Esophagus squamous epithelium (tissue), 5 donors: ENCODE measurements around the gene TP53I13. TPM values are rescaled to one million over a fixed set of nuclear protein-coding genes. Genes with fewer than 3 reads are reported as not detected.
A peak's percentile ranks its signal among the peaks of the same experiment; 100 is the strongest.

ENCODE experiments used
- DNase-seq: peaks from one replicate; lab custom pipeline; 2025; lab: John Stamatoyannopoulos, UW
- H3K27ac ChIP-seq, 4 donors: fragments of 200-600 bp; sonication (generic); one replicate each; pipeline ENCODE4 v1.5.1; 2016 to 2019; ENCODE audit warnings: mild to moderate bottlenecking in 1 of 4
- H3K27me3 ChIP-seq, 4 donors: fragments of 200-600 bp; sonication (generic); 1 replicate in 3 of 4; 2 replicates in 1 of 4; pipeline versions ENCODE4 v1.5.1 to v1.6.0; 2017 to 2021; ENCODE audit warnings: antibody characterized with exemption in 1 of 4
- H3K36me3 ChIP-seq, 3 donors: fragments of 200-600 bp; sonication (generic); one replicate each; pipeline ENCODE4 v1.5.1; 2016 to 2019
- H3K4me1 ChIP-seq, 3 donors: fragments of 200-600 bp; sonication (generic); one replicate each; pipeline ENCODE4 v1.5.1; 2017 to 2019
- H3K4me3 ChIP-seq, 4 donors: fragments of 200-600 bp; sonication (generic); 1 replicate in 3 of 4; 2 replicates in 1 of 4; pipeline ENCODE4 v1.5.1; 2016 to 2019; ENCODE audit warnings: mild to moderate bottlenecking in 2 of 4, moderate library complexity in 1 of 4
- H3K9me3 ChIP-seq, 3 donors: fragments of 200-600 bp; sonication (generic); one replicate each; pipeline ENCODE4 v1.5.1; 2016 to 2019
- CTCF ChIP-seq, 6 experiments: fragments of 450-650 bp in 4 of 6; fragments of 200-600 bp in 2 of 6; sonication (generic) in 2 of 6; IDR thresholded peaks; one replicate each; pipeline ENCODE4 v1.5.1; 2016 to 2019; ENCODE audit warnings: antibody characterized with exemption in 6 of 6, mild to moderate bottlenecking in 4 of 6, moderate library complexity in 4 of 6
- POLR2A ChIP-seq, 4 donors: fragments of 450-650 bp; IDR thresholded peaks; one replicate each; pipeline ENCODE4 v1.6.1; 2017; ENCODE audit warnings: antibody characterized with exemption in 4 of 4, mild to moderate bottlenecking in 4 of 4, moderate library complexity in 3 of 4
- WGBS, 2 donors: methylation state at CpG; one replicate each; pipeline ENCODE4 v1.1.5; 2018; 5-methylcytosine and 5-hydroxymethylcytosine counted together
- intact Hi-C: fragments of 100-400 bp; cut with DNase I; formaldehyde crosslinking; loops from one replicate; pipeline ENCODE4 v1.15.0; 2022
- total RNA-seq, 4 donors: library from RNA; depleted of rRNA; stranded (reverse); fragments of >200 nt; gene quantifications; one replicate each; pipeline ENCODE4 v1.1.0, GENCODE V29; 2016
- donor health status: DM: yes; HTN: yes; CAD: no.

Gene TP53I13
- total RNA-seq, 4 donors from 2014 or later: 11.8 to 34.9 (median 21.8) TPM

- TF ChIP-seq POLR2A (IDR thresholded peaks at IDR 0.05) (no peak), CTCF (IDR thresholded peaks at IDR 0.05) (no peak)
- DNase-seq: no peak
- Histone ChIP-seq H3K27me3 (peaks cover 0 to 28% (median 0%) of the 10 kb centered on the region in 4 donors), H3K9me3 (no peaks in the 10 kb centered on the region), H3K36me3 (peaks cover 0 to 4% (median 0%) of the 10 kb centered on the region in 3 donors), H3K4me1 (peaks cover 46 to 62% (median 57%) of the 10 kb centered on the region in 3 donors), H3K27ac (no peak overlapping the region), H3K4me3 (peak overlapping the region in 3 of 4 donors; percentile 13 to 57 (median 32))
- WGBS, 2 donors: 0 to 42% methylated on average over 1 to 12 of the region's 13 CpGs
- intact Hi-C loops: loop anchor here (10.0 kb wide), 1 partner anchor 161 kb away; no protein-coding TSS in a partner anchor
Measured at GRCh38 chr17:29613856-29614255, 45.4 kb downstream of the TP53I13 start.

- Histone ChIP-seq H3K4me3 (peak overlapping the region in 1 of 4 donors; percentile 65), H3K36me3 (peaks cover 0 to under 1% (median 0%) of the 10 kb centered on the region in 3 donors), H3K27ac (peak overlapping the region in 2 of 4 donors; percentile 43 to 71), H3K9me3 (no peaks in the 10 kb centered on the region), H3K27me3 (peaks cover 0 to 34% (median 0%) of the 10 kb centered on the region in 4 donors), H3K4me1 (peaks cover 46 to 69% (median 57%) of the 10 kb centered on the region in 3 donors)
- TF ChIP-seq POLR2A (IDR thresholded peaks at IDR 0.05) (no peak), CTCF (IDR thresholded peaks at IDR 0.05) (no peak)
- intact Hi-C loops: loop anchor here (10.0 kb wide), 1 partner anchor 160 kb away; no protein-coding TSS in a partner anchor
- DNase-seq: no peak
- 30 to 52% methylated on average over 2 to 11 of the region's 16 CpGs for WGBS, 2 donors
Measured at GRCh38 chr17:29614349-29615047, 46.0 kb downstream of the TP53I13 start.

GRCh38 chr17:29615048-29615385 lies 46.5 kb downstream of the TP53I13 start:
- WGBS, 2 donors: 17 to 29% methylated on average over 10 to 11 of the region's 15 CpGs
- DNase-seq: no peak
- Histone ChIP-seq H3K27ac (peak overlapping the region; percentile 43 to 81 (median 58)), H3K36me3 (no peaks in the 10 kb centered on the region), H3K4me1 (peaks cover 46 to 74% (median 57%) of the 10 kb centered on the region in 3 donors), H3K9me3 (no peaks in the 10 kb centered on the region), H3K27me3 (peaks cover 0 to 35% (median 0%) of the 10 kb centered on the region in 4 donors), H3K4me3 (peak overlapping the region; percentile 12 to 65 (median 42))
- intact Hi-C loops: loop anchor here (10.0 kb wide), 1 partner anchor 160 kb away; no protein-coding TSS in a partner anchor
- TF ChIP-seq POLR2A (IDR thresholded peaks at IDR 0.05) (no peak), CTCF (IDR thresholded peaks at IDR 0.05) (peak in 1 of 6 experiments; percentile 22)

- no peak for DNase-seq
- Histone ChIP-seq H3K27ac (peak overlapping the region; percentile 44 to 81 (median 60)), H3K4me3 (peak overlapping the region; percentile 12 to 65 (median 42)), H3K36me3 (no peaks in the 10 kb centered on the region), H3K4me1 (peaks cover 46 to 79% (median 57%) of the 10 kb centered on the region in 3 donors), H3K9me3 (no peaks in the 10 kb centered on the region), H3K27me3 (peaks cover 0 to 35% (median 0%) of the 10 kb centered on the region in 4 donors)
- WGBS, 2 donors: 9 to 17% methylated on average over 6 to 25 of the region's 74 CpGs
- intact Hi-C loops: loop anchor here (10.0 kb wide), 1 partner anchor 159 kb away; no protein-coding TSS in a partner anchor
- TF ChIP-seq CTCF (IDR thresholded peaks at IDR 0.05) (peak in 1 of 6 experiments; percentile 13), POLR2A (IDR thresholded peaks at IDR 0.05) (peak in 2 of 4 donors; percentile 46 to 69)
Measured at GRCh38 chr17:29615492-29616299, 47.2 kb downstream of the TP53I13 start.
